ENCODE results near the gene HACL1.
A peak's percentile ranks its signal among the peaks of the same experiment; 100 is the strongest.
"Not testable (repeated sequence)": the region's sequence is repeated elsewhere in the genome, so short reads cannot be mapped to it uniquely, and the experiment has no call there.

HACL1 gene

DNA sequence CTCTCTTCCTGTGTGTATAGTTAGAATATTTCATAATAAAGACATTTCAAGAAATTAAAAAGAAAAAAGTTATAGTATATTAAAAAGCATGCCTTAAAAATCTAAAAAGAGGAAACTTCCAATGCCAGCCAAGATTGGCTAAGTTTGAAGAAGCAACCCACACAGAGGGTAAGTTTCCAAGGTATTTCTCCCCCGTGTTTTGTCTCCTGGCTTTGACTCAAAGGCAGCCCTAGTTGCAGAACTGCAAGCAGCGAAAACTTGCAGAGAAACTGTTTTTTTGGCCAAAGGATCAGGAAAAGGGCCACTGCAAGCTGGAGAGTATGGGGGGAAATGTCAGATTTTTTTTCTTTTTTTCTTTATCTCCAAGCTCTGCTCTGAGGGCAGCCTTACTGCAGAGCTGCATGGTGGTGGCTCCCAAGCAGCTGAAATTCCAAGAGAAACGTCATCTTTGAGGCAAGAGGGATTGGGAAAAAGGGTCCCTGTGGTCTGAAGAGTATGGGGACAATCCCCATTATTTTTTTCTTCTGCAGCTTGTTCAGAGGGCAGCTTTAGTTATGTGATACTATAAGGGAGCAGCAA lies 23.0 kb downstream of the HACL1 start:
- DNase-seq, result no peak

DNA sequence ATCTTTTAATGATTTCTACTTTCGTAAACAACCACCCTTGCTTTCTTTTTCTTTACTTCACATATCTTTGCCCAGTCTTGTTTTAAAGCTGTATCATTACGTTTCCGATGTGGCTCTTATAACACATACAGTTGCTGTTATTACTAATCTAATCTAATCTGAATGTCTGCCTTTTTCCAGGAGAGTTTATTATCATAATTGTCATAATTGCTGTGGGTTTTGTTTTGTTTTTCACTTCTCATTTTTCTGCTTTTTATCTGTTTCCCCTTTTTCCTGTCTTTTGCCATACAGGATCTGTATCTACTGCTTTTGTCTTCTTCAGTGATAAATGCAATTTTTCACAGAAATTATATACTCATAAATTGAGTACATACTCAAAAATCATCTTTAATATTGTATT lies 24.9 kb downstream of the HACL1 start:
- DNase-seq, result no peak

DNA sequence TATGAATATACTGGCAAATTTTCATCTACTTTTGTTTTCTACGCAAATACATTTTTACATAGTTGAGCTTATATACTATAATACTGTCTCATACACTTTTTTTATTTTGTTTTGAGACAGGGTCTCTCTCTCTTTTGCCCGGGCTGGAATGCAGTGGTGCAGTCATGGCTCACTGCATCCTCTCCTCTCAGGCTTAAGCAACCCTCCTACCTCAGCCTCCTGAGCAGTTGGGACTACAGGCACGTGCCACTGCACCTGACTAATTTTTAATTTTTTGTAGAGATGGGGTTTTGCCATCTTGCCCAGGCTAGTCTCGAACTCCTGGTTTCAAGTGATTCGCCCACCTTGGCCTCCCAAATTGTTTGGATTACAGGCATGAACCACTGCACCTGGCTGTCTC lies 25.9 kb downstream of the HACL1 start:
- no peak for DNase-seq

DNA sequence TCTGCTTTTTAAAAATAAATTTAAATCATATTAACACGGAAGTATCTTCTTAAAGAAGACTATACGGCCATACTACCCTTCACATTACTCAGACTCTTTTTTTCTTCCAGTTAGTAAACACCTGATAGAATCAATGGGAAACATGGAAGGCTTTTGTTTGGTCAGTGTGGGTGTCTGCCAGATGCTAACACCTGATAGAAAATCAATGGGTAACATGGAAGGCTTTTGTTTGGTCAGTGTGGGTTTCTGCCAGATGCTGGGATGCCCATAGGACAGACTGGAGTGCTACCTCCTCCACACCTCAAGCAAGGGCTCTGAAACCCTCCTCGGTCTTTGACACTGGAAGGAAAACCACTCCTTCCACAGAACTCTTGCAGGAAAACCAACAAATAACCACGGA lies 29.2 kb downstream of the HACL1 start:
- DNase-seq, result no peak

DNA sequence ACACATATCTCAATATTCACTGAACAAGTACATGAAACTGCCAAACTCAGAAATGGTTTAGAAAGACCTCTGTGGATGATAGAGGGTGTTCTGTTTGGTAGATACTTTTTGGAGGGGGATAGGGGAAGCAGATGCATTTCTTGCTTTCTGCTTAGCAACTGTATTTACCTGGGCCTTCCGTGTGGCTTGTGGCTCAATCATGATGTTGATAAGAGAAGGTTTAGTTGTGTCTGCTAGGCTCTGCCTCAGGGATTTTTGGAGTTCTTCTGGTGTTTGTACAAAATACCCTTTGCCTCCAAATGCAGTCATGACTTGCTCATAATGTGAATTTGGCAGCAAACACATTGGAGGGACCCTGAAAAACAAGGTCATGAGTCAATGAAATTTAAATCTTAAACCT lies 38.2 kb downstream of the HACL1 start:
- no peak for DNase-seq

DNA sequence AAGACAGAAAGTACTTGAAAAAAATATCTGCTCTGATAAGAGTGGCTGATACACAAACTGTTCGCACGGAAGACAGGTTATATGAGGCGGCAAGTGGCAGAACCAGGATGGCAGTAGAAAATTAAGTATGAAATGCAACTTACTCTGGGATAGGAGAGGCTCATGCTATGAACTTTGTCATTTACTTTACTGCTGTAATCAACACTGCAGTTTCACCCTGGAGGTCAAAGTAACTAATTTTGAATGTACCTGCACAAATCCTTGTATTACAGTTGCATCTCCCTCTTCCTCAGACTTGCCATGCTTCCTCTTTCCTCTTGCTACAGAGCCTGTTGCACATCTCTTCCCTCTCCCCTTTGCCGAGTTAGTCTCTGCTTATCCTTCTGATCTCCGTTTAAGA lies 38.8 kb downstream of the HACL1 start:
- DNase-seq, result no peak

DNA sequence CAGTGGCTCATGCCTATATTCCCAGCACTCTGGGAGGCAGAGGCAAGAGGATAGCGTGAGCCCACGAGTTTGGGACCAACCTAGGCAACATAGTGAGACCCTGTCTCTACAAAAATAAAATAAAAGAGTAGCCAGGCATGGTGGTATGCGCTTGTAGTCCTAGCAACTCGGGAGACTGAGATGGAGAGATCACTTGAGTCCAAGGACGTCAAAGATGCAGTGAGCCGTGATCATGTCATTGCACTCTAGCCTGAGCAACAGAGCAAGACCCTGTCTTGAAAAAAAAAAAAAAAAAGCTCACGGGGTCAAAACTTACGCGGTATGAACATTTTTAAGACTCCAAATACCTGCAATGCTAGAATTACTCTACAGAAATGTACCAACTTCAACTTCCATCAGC lies 42.8 kb downstream of the HACL1 start:
- DNase-seq, result no peak

DNA sequence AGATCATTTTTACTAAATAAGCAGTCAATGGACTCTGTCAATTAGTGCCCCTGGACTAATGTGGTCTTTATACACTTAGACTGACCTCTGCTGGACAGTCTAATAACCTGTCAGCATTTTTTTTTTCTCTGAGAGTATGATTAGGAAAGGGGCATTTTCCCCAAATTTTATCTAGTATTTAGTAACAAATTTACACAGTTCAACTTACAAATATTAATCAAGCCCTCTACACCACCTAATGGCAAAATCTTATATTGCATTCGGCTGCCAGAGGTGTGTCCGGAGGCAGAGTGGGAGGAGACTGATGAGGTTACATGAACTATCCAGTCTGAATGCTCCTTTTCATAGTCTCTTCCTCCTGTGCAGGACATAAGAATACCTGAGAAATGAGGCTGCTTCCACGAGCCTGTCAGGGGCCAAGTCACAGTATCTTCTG lies 43.8 kb downstream of the HACL1 start:
- peak; percentile 77 for DNase-seq

DNA sequence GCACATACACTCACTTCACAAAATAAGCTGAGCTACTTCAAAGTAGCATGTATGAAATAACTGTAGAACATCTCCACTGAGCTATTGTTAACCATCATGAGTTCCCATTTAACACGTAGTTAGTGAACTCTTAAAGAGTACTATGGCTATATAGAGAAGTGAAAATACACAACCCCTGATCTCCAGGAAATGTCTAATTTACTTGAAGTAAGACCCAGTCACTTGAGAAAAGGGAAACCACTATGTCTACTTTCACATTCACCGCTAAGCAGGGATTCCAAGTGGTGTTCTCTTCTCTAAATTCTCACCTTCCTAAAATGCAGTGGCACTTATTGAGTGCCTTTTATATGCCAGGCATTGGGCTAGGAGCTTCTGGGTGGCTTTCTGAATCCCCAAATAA lies 44.9 kb downstream of the HACL1 start:
- peak; percentile 33 for DNase-seq

DNA sequence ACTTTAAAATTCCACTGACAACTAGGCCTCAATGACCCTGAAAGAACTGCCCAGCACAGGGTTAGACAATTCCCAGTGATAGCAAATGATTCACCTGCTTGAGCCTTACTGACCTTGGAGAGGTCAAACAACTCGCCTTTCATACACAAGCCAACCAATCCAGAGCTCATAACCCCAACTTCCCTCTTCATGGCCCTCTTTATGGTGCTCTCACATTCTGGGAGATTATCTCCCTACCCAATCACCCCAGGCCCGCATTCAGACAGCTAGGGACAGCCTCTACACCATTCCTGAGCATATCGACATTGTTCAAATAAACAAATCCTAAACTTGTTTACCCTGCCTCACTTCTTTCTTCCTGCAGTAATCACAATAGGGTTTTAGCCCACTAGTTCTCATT lies 47.6 kb downstream of the HACL1 start:
- no peak for DNase-seq

DNA sequence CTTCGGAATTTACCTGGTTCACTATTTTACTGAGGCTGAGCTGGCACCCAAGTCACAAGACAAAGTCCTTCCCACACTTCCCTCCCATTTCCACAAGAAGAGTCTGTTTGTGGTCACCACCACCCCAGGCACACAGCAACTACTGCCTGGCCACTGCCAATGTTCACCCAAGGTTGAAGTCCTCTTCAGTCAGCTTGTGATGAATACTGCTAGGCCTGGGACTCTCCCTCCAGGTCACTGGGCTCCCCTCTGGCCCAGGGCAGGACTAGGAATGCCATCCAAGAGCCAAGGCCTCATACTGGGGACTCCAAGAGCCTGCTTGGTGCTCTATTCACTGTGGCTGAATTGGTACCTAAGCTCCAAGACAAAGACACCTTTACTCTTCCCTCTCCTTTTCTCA lies 49.5 kb downstream of the HACL1 start:
- no peak for DNase-seq

DNA sequence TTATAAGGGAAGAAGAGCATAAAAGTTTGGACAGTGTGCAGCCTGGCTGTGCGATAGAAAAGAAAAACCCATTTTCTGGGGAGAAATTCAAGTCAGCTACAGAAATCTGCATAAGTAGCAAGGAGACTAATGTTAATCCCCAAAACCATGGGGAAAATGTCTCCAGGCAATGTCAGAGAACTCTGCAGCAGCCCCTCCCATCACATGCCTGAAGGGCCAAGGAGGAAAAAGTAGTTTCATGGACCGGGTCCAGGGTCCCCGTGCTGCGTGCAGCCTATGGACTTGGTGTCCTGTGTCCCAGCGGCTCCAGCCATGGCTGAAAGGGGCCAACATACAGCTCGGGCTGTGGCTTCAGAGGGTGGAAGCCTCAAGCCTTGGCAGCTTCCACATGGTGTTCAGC lies 51.5 kb downstream of the HACL1 start:
- DNase-seq, result no peak

DNA sequence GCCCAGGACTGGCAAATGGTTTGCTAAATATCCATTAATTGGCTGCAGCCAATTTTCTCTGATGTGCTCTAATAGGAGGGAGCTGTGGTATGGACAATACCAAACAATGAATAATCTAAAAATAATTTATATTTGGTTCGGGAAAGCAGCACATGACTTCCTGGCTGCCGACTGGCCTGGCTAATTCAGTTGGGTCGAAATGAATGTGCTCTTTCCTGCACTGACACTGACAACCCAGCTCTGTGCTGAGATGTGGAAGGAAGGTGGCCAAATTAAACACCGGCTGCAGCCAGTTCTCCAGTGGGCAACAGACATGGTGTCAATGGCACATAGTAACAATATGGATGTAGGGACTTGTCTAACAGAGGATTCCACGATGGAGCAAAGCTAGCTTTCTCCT lies 58.8 kb downstream of the HACL1 start:
- no peak for DNase-seq

DNA sequence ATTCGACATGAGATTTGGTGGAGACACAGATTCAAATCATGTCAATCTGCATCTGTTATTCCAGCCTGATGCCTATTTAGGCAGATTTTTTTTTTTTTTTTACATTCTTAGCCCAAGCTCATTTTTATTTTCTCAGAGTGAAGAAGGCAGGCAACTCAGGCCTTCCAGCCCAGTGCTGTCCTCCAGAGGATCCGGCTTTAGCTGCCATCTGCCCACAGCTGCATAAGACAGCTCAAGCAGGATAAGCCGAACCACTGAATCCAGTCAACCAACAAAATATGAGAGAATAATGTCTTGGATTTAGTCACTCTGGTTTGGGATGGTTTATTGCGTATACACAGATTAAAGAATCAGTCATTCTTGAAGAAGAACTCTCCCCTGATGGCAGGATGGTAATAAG lies 60.0 kb downstream of the HACL1 start:
- no peak for DNase-seq

DNA sequence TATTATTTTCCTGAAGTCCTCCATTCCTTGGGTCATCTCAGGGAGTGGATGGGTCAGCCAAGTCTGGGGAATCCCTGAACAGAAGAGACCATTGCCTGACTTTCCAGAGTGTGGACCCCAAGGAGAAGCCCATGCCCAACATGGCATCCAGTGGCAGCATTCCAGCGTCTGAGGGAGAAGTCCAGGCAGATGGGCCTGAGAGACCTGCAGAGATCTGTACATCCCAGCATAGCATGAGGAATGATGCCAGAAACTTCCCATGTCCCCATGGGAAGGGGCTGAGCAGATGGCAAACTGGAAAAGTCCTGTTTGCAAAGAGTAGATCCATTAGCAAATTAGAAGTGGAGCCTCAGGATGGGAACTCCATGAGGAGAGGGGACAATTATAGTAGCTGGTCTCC lies 62.3 kb downstream of the HACL1 start:
- no peak for DNase-seq

DNA sequence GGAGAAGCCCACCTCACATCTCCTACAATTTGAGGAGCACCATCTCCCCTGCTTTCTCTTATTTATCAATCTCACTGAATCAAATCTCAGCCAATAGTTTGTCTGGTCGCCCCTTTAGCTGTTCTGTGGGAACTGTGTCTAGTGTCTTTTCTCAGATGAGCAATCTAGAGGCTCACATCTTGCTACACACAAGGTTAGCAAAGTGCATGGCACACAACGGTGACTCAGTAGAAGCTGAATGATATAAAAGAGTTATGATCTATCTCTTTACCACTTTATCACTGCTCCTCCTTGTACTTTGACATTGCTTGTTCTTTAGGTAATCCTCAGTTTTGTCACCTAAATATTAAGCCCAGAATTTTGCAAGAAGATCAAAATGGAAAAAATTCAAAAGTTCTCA lies 63.0 kb downstream of the HACL1 start:
- DNase-seq, result no peak

DNA sequence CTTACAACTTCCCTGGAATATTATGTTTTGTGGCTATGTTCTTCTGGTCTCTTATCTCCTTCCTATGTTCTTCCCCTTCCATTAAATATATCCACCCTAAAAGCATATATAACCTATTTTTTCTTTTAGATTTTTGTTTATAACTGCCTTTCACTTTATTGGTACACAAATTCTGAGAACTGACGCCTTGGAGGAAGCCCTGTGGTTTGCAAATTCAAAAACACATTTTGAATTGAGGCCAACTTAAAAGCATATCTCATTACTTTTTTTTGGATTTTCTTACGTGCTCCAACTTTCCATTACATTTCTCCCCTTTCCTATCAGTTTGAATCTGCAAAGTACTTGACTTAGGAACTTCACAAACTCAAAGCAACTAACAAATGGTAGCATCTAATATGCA lies 64.5 kb downstream of the HACL1 start:
- DNase-seq, result no peak

DNA sequence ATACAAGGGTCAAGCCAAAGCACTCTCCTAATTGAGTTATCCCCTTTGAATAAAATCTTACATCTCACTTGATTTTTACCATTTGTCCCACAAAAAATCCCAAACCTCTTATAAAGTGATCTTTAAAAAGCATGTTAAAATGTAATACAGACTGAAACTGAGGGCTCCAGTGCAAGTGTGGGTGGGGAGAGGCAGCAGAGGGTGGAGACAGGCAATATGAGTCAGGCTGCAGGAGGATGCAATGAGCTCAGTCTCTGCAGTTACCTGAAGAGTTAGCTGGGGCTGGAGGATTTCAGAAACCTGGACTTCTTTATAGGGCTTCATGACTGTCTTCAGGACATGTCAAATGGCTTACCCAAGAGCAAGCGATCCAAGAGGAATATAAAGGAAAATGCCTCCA lies 65.6 kb downstream of the HACL1 start:
- DNase-seq, result no peak

DNA sequence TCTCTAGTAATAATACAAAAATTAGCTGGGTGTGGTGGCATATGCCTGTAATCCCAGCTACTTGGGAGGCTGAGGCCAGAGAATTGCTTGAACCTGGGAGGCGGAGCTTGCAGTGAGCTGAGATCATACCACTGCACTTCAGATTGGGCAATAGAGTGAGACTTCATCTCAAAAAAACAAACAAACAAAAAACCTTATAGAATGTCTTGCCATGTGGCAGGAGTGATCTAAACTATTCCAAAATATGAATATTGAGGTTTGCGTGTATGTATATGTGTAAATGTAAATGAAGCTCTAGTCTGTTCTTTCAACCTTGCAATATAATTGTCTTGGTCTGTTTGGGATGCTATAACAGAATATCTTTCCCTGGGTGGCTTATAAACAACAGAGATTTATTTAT lies 68.8 kb downstream of the HACL1 start:
- DNase-seq, result not testable (repeated sequence)

DNA sequence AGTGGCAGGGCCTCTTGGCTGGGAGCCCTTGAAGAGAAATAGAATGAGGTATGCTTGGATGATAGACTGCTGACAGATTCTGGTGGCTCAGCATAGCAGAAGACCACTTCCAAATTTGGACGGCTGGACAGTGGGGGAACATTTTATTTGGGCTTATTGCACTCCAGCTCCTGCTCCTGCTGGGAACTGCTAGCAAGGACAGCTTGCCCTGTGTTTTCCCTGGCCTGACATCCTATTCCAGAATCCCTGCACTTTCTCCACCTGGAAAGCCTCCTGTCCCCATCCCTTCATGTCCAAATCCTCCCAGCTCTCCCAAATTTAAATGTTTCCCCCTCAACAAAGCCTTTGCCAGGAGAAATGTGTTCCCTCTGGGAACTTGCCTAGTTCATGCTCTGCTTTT lies 70.0 kb downstream of the HACL1 start:
- no peak for DNase-seq

DNA sequence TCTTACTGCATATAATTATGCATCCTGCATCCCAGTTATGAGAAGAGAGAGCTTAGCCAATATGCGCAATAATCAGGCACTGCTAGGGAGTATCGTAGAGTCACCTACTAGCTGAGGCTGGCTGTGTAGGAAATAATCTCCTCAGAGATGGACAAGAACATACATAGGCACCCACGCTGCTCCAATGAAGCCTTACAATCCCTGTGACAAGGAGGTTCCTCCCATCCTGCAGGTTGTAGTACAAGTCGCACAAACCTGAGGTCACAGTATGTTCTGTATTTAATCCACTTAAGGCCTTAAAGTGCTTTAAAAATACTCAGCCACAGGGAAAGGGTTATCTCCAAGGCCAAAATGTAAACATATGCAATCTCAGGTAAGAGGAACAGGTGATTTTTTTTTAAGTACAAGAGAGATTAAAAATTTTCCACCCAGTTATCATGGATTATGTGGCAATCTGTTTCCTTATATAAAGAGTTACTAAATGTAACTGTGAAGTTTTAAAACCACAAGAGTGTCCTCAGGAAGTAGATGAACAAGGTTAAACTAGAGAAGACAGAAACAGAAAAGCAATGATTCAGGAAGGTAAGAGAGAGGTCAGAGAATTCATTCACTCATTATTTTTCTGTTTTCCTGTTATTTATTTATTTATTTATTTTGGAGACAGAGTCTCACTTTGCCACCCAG lies 72.4 kb downstream of the HACL1 start:
- DNase-seq, result no peak

DNA sequence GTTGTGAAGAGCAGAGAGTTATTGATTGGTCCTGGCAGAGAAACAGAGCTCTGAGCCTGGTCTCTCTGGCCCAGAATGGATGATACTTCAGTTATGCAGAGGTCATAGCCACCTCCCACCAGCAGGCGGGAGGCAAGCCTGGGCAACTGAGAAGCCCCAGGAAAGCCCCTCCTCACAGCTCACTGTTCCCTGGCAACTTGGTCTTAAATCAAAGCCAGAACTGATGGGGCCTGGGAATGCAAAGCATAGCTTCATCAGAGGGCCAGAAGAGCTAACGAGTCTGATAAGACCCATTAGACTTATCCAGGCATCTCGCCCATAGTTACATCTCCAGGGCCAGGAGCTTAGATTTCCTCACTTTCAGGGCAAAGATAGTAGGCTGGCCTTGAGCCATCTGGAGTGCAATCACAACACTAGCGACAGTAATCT lies 74.3 kb downstream of the HACL1 start:
- DNase-seq, result no peak

DNA sequence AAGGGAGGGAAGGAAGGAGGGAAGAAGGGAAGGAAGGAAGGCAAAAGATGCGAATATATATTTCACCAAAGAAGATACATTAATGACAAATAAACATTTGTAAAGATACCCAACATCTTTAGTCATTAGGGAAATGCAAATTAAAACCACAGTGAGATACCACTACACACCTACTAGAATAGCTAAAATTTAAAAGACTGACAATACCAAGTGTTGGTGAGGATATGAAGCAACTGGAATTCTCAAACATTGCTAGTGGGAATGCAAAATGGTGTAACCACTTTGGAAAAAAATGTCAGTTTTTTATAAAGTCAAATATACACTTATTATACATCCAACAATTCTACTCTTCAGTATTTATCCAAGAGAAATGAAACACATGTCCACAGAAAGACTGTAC lies 75.6 kb downstream of the HACL1 start:
- no peak for DNase-seq

DNA sequence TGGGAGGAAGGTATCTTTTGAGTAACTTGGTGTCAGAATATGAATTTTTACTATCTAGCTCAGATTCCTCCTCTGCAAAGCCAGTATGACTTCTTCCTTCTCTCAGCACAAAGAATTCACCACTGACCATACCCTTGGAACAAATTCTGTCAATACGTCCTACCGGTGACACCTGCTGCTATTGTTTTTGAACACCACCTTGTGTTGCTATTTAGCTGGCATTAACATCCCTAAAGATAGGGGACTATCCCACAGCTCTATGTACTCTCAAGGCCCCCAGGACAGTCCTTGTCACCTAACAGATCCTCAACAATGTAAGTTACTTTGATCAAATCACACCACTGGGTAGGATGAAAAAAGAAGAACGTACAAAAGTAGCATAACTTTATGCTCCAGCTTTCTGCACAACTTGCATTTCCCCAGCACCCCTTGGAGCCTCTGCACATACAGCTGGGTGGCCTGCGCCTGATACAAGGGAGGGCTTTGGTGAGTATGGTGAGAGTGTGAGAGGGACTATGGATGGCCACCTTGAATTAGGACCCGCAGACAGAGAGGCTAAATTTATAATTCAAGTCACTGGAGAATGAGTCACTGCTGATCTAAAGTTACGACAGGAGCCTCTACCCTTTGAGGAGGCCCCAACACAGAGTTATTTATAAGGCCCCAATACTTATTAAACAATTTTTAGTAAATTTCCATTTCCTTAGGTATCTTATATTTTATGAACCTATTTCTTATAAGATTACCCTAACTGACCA lies 77.5 kb downstream of the HACL1 start:
- DNase-seq, result no peak

DNA sequence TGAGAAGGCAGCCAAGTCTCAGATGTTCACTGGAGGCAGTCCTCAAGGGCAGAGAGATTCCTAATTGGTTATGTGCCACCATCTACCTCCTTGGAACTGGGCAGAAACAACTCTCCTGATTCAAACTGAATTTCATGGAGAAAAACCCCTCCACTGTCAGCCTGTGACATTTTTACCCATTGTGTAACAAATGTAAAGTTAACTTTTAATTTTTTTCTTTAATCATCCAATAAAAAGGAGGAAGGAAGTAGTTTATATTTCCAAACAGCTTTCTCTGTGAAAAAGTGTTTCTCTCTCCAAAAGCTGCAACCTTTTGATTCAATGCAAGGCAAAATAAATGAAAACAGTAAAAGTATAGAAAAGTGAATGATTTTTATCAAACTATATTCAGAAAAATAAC lies 79.4 kb downstream of the HACL1 start:
- DNase-seq, result no peak

Measured in RPMI8226 (cell line).